IMR-90 (cell line): ENCODE results near the gene NKX1-1. TPM values are rescaled to one million over a fixed set of nuclear protein-coding genes. Genes with fewer than 3 reads are reported as not detected.

Source experiments
- ATAC-seq: fragments of 200-7000 bp; cut with Tn5 transposase; 2 replicates; pipeline ENCODE4 v1.9.1; 2020; ENCODE audit warnings: low read depth, mild to moderate bottlenecking, moderate library complexity
- BruUV-seq: library from RNA; stranded (reverse); fragments of 400-500 nt; replicated peaks from 2 replicates; lab custom pipeline; 2021; lab: Mats Ljungman, UMichigan
- CTCF ChIA-PET: fragments of 300-600 bp; formaldehyde crosslinking; extraction: SDS; loops from one replicate; lab custom pipeline; 2021; ENCODE audit warnings: antibody characterized with exemption; lab: Yijun Ruan, JAX
- POLR2A ChIA-PET: fragments of 300-600 bp; sonication (Branson Sonifier 250); formaldehyde crosslinking; loops from one replicate; lab custom pipeline; 2022; ENCODE audit warnings: antibody characterized with exemption; ENCODE audit not compliant: unreplicated experiment; lab: Charles Lee
- DNase-seq: peaks from one replicate; pipeline ENCODE4 v3.0.0; 2013
- H2AFZ ChIP-seq: replicated peaks from 2 replicates; pipeline ENCODE3; 2013; ENCODE audit warnings: low read length, mild to moderate bottlenecking; ENCODE audit not compliant: poor library complexity
- H2AK5ac ChIP-seq: 2 replicates; pipeline ENCODE4 v1.6.1; 2013; ENCODE audit warnings: low read depth, low read length, inconsistent platforms
- H2AK9ac ChIP-seq: replicated peaks from 2 replicates; pipeline ENCODE3; 2013; ENCODE audit warnings: mild to moderate bottlenecking, low read depth, low read length, moderate library complexity; ENCODE audit not compliant: poor library complexity
- H2BK120ac ChIP-seq: 2 replicates; pipeline ENCODE4 v1.6.1; 2013; ENCODE audit warnings: low read depth, low read length, inconsistent platforms
- H2BK15ac ChIP-seq: 3 replicates; pipeline ENCODE4 v1.6.1; 2013; ENCODE audit warnings: low read depth, low read length, inconsistent platforms
- H2BK20ac ChIP-seq: 2 replicates; pipeline ENCODE4 v1.6.1; 2013; ENCODE audit warnings: low read depth, mild to moderate bottlenecking, inconsistent platforms, low read length, moderate library complexity
- H2BK5ac ChIP-seq: 2 replicates; pipeline ENCODE4 v1.6.1; 2013; ENCODE audit warnings: mild to moderate bottlenecking, low read depth, low read length, inconsistent platforms; ENCODE audit not compliant: poor library complexity, severe bottlenecking
- H3K14ac ChIP-seq: replicated peaks from 2 replicates; pipeline ENCODE4 v1.6.1; 2013; ENCODE audit warnings: low read depth, low read length, inconsistent platforms
- H3K18ac ChIP-seq: 2 replicates; pipeline ENCODE4 v1.6.1; 2013; ENCODE audit warnings: low read depth, low read length, control low read depth
- H3K23ac ChIP-seq: 2 replicates; pipeline ENCODE4 v1.6.1; 2013; ENCODE audit warnings: low read depth, low read length, inconsistent platforms
- H3K27ac ChIP-seq: 2 replicates; pipeline ENCODE4 v1.5.1; 2013; ENCODE audit warnings: mild to moderate bottlenecking, control low read depth, low read length; ENCODE audit not compliant: insufficient read depth
- H3K27me3 ChIP-seq: 2 replicates; pipeline ENCODE4 v1.6.1; 2013; ENCODE audit warnings: low read length; ENCODE audit not compliant: control insufficient read depth, insufficient read depth
- H3K36me3 ChIP-seq: 2 replicates; pipeline ENCODE4 v1.6.1; 2013; ENCODE audit warnings: low read length, mixed read lengths; ENCODE audit not compliant: control insufficient read depth, insufficient read depth
- H3K4ac ChIP-seq: 2 replicates; pipeline ENCODE4 v1.6.1; 2013; ENCODE audit warnings: low read depth, low read length, inconsistent platforms
- H3K4me1 ChIP-seq: 2 replicates; pipeline ENCODE4 v1.6.1; 2013; ENCODE audit warnings: low read length, mixed read lengths; ENCODE audit not compliant: control insufficient read depth, insufficient read depth
- H3K4me2 ChIP-seq: 2 replicates; pipeline ENCODE4 v1.6.1; 2013; ENCODE audit warnings: low read depth, mild to moderate bottlenecking, control low read depth, low read length, moderate library complexity
- H3K4me3 ChIP-seq: 2 replicates; pipeline ENCODE4 v1.5.1; 2013; ENCODE audit warnings: low read depth, mild to moderate bottlenecking, control low read depth, low read length, moderate library complexity; ENCODE audit not compliant: insufficient read depth
- H3K56ac ChIP-seq: 2 replicates; pipeline ENCODE4 v1.6.1; 2013; ENCODE audit warnings: low read length, inconsistent platforms; ENCODE audit not compliant: insufficient read depth; ENCODE audit errors: extremely low read depth
- H3K79me1 ChIP-seq, 2 experiments: 2 replicates each; pipeline ENCODE4 v1.6.1; 2013; ENCODE audit warnings: low read length in 2 of 2, inconsistent platforms in 1 of 2, low read depth in 1 of 2
- H3K9ac ChIP-seq: 2 replicates; pipeline ENCODE4 v1.6.1; 2013; ENCODE audit warnings: low read depth, low read length, control low read depth
- H3K9me1 ChIP-seq: 2 replicates; pipeline ENCODE4 v1.6.1; 2013; ENCODE audit warnings: low read length, inconsistent platforms; ENCODE audit not compliant: insufficient read depth
- H3K9me3 ChIP-seq: 2 replicates; pipeline ENCODE4 v1.6.1; 2013; ENCODE audit warnings: low read length; ENCODE audit not compliant: control insufficient read depth, insufficient read depth
- H4K20me1 ChIP-seq: 2 replicates; pipeline ENCODE4 v1.6.1; 2013; ENCODE audit warnings: low read length, inconsistent platforms; ENCODE audit not compliant: insufficient read depth
- H4K5ac ChIP-seq: 2 replicates; pipeline ENCODE4 v1.6.1; 2013; ENCODE audit warnings: mild to moderate bottlenecking, low read depth, low read length, control low read depth
- H4K8ac ChIP-seq, 2 experiments: 2 replicates each; pipeline ENCODE4 v1.6.1; 2013; ENCODE audit warnings: low read depth in 2 of 2, low read length in 2 of 2, control low read depth in 1 of 2, inconsistent platforms in 1 of 2
- H4K91ac ChIP-seq: 2 replicates; pipeline ENCODE4 v1.6.1; 2013; ENCODE audit warnings: low read depth, low read length, inconsistent platforms; ENCODE audit not compliant: insufficient read depth
- CEBPB ChIP-seq: IDR thresholded peaks from 2 replicates; pipeline ENCODE4 v1.6.1; 2012; ENCODE audit warnings: low read depth, low read length, improper control_type of control experiment
- RAD21 ChIP-seq: IDR thresholded peaks from 2 replicates; pipeline ENCODE4 v1.6.1; 2012; ENCODE audit warnings: low read length, improper control_type of control experiment
- WGBS, 2 experiments: methylation state at CpG; one replicate each; pipeline versions ENCODE4 v1.1.5 to v1.1.7; 2013; ENCODE audit warnings: missing lambda C conversion rate in 2 of 2; ENCODE audit not compliant: insufficient read length in 1 of 2; ENCODE audit errors: extremely low coverage in 2 of 2; 5-methylcytosine and 5-hydroxymethylcytosine counted together
- dilution Hi-C: fragments of 300-500 bp; cut with HindIII; formaldehyde crosslinking; loops from one replicate; pipeline ENCODE4 v1.14.3; 2018; ENCODE audit warnings: low sequenced_read_pairs; ENCODE audit not compliant: unreplicated experiment
- in situ Hi-C: fragments of 300-500 bp; cut with MboI; formaldehyde crosslinking; loops from 3 replicates; pipeline ENCODE4 v1.14.3; 2019; ENCODE audit warnings: low sequenced_read_pairs, inconsistent platforms, mixed read lengths
- intact Hi-C: fragments of 100-400 bp; cut with micrococcal nuclease; formaldehyde crosslinking; loops from 2 replicates; pipeline ENCODE4 v1.10.0; 2022
- polyA plus RNA-seq, 3 experiments: library from polyadenylated mRNA; depleted of rRNA; stranded (reverse); fragments of >200 nt; gene quantifications; 2 replicates each; pipeline ENCODE4 v1.2.3, GENCODE V29; 2012; ENCODE audit warnings: low replicate concordance in 1 of 3
- total RNA-seq: library from RNA; depleted of rRNA; stranded (reverse); fragments of >200 nt; gene quantifications from 2 replicates; pipeline ENCODE4 v1.2.3, GENCODE V29; 2012
- TF ChIP-seq, protein P1 (sequence below): conservative IDR thresholded peaks from 2 replicates; pipeline ENCODE4 v1.5.1; 2012; ENCODE audit warnings: mild to moderate bottlenecking, low read depth, low read length, improper control_type of control experiment
- TF ChIP-seq, protein P2 (sequence below): fragments of 150-350 bp; IDR thresholded peaks from 2 replicates; pipeline ENCODE4 v1.6.1; 2017; ENCODE audit warnings: mild to moderate bottlenecking, antibody characterized with exemption, low read length, low read depth

The NKX1-1 gene
- total and polyA plus RNA-seq, 2 of the 4 experiments (the other 2 are of a cell fraction) = not detected

DNA sequence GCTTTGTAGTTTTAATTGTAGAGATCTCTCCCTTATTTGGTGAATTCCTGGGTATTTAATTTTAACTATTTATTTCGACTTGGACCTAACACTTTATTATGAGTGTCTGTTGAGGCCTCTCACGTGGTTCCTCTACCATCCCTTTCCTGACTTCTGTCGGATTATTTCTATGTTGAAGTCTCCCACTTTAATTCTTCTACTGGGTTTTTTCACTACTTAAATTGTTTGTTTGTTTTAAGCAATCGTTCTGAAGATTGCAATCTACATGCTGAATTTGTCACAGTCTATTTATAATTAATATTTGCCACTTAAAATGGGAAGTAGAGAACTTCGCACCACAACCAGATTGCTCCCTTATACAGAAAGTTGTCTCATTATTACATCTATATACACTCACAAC, 20.8 kb upstream of the NKX1-1 start:
- H3K4me2 ChIP-seq = no peak overlapping the region
- H3K9me3 ChIP-seq = no peaks in the 10 kb centered on the region
- no peaks in the 10 kb centered on the region for H3K79me1 ChIP-seq
- no peaks in the 10 kb centered on the region for H3K36me3 ChIP-seq
- no peak overlapping the region for H2AK5ac ChIP-seq
- H2AFZ ChIP-seq = no peak overlapping the region
- H3K4ac ChIP-seq = no peak overlapping the region
- no peak overlapping the region for H3K4me3 ChIP-seq
- H3K56ac ChIP-seq = no peak overlapping the region
- CTCF ChIA-PET = no interaction called here
- H3K23ac ChIP-seq = no peak overlapping the region
- no peak overlapping the region for H4K8ac ChIP-seq
- H3K27me3 ChIP-seq = no peaks in the 10 kb centered on the region; the same call in 1 of the 2 replicates
- no peak overlapping the region for H3K14ac ChIP-seq
- H2BK15ac ChIP-seq = no peak overlapping the region
- no peak overlapping the region for H3K18ac ChIP-seq
- H3K4me1 ChIP-seq = no peaks in the 10 kb centered on the region
- H4K91ac ChIP-seq = no peak overlapping the region
- no peaks in the 10 kb centered on the region for H3K9me1 ChIP-seq
- no peak overlapping the region for H2BK120ac ChIP-seq
- H2BK20ac ChIP-seq = no peak overlapping the region
- intact Hi-C loops (no loop called here), in situ Hi-C loops (no loop called here), dilution Hi-C loops (no loop called here)
- POLR2A ChIA-PET = no interaction called here
- no CpG with 5 or more reads among the region's 5 CpGs for WGBS, 2 experiments
- DNase-seq (no peak), ATAC-seq (no peak)
- no peak overlapping the region for H4K5ac ChIP-seq
- H3K9ac ChIP-seq = no peak overlapping the region
- H2AK9ac ChIP-seq = no peak overlapping the region
- no peaks in the 10 kb centered on the region for H4K20me1 ChIP-seq
- TF ChIP-seq RAD21 (no peak), CEBPB (no peak)
- TF ChIP-seq, protein P1, sequence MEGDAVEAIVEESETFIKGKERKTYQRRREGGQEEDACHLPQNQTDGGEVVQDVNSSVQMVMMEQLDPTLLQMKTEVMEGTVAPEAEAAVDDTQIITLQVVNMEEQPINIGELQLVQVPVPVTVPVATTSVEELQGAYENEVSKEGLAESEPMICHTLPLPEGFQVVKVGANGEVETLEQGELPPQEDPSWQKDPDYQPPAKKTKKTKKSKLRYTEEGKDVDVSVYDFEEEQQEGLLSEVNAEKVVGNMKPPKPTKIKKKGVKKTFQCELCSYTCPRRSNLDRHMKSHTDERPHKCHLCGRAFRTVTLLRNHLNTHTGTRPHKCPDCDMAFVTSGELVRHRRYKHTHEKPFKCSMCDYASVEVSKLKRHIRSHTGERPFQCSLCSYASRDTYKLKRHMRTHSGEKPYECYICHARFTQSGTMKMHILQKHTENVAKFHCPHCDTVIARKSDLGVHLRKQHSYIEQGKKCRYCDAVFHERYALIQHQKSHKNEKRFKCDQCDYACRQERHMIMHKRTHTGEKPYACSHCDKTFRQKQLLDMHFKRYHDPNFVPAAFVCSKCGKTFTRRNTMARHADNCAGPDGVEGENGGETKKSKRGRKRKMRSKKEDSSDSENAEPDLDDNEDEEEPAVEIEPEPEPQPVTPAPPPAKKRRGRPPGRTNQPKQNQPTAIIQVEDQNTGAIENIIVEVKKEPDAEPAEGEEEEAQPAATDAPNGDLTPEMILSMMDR = no peak
- TF ChIP-seq, protein P2, sequence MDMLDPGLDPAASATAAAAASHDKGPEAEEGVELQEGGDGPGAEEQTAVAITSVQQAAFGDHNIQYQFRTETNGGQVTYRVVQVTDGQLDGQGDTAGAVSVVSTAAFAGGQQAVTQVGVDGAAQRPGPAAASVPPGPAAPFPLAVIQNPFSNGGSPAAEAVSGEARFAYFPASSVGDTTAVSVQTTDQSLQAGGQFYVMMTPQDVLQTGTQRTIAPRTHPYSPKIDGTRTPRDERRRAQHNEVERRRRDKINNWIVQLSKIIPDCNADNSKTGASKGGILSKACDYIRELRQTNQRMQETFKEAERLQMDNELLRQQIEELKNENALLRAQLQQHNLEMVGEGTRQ = no peak
- H2BK5ac ChIP-seq = no peak overlapping the region
- no TSS peak for BruUV-seq
- H3K27ac ChIP-seq = no peak overlapping the region
